Stimulated activated naive B cell treated with anti-CD40 and anti-IgM and Interleukin-4, amounts not matched to agents 10 μg/mL and 1 μg/mL and 100 μg/mL, for 72 hours (primary cell): ENCODE results near the gene NOBOX.

Experiments
- ATAC-seq, 2 donors: fragments of 150-1000 bp; cut with Tn5 transposase; replicated peaks; 2 replicates each; pipeline ENCODE4 v1.10.0; 2021; ENCODE audit warnings: moderate library complexity in 1 of 2
- DNase-seq: peaks from one replicate; pipeline ENCODE4 v3.0.0; 2021
- H3K27ac Mint-ChIP-seq: one replicate; pipeline ENCODE4 v1.8.0; 2022; ENCODE audit warnings: mild to moderate bottlenecking, mixed read lengths
- H3K27me3 Mint-ChIP-seq, 2 donors: one replicate each; pipeline ENCODE4 v1.8.0; 2022; ENCODE audit warnings: mixed read lengths in 2 of 2
- H3K36me3 Mint-ChIP-seq, 2 donors: one replicate each; pipeline ENCODE4 v1.8.0; 2022; ENCODE audit warnings: mixed read lengths in 2 of 2, mild to moderate bottlenecking in 1 of 2
- H3K4me1 Mint-ChIP-seq, 2 donors: one replicate each; pipeline ENCODE4 v1.8.0; 2022; ENCODE audit warnings: mixed read lengths in 2 of 2, mild to moderate bottlenecking in 1 of 2
- H3K4me3 Mint-ChIP-seq, 2 donors: one replicate each; pipeline ENCODE4 v1.8.0; 2022; ENCODE audit warnings: mild to moderate bottlenecking in 2 of 2, mixed read lengths in 2 of 2, moderate library complexity in 1 of 2
- H3K9me3 Mint-ChIP-seq, 2 donors: one replicate each; pipeline ENCODE4 v1.8.0; 2022; ENCODE audit warnings: mixed read lengths in 2 of 2, mild to moderate bottlenecking in 1 of 2

Gene NOBOX

DNA sequence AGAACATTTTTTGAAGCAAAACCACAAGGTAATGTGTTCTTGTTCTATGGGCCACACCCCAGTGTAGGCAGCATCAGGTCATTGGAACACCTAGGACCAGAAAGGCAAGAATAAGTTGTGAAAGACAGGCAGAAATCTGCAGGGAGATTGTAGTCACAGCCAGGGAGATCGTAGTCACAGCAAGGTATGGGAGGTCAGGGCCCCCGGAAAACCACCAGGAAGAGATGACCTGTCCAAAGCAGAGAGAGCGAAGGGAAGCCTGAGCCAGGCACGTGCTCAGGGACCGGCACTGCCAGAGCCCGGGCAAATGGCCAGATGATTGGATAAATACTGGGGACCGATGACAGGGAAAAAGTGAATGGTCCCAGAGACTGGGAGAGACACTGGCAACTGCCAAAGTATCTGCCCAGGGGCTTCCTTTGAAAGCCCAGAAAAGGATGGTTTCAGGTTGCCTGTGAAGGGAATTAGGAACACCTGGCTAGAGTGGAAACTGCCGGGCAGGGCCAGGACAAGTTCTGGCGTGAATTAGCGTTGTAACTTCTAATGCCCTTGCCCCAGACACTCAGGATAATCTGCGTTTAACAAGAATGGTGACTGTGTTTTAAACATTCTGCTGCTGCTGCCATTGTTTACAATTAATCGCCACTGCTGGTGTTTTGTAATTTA is 3.9 kb upstream of the NOBOX start:
- Mint-ChIP-seq H3K4me1 (no peaks in the 10 kb centered on the region), H3K36me3 (no peaks in the 10 kb centered on the region), H3K27ac (no peak overlapping the region), H3K4me3 (no peak overlapping the region), H3K27me3 (peaks cover 24 to 36% of the 10 kb centered on the region in 2 donors), H3K9me3 (no peaks in the 10 kb centered on the region)
- DNase-seq, result no peak
- ATAC-seq, result no peak

DNA sequence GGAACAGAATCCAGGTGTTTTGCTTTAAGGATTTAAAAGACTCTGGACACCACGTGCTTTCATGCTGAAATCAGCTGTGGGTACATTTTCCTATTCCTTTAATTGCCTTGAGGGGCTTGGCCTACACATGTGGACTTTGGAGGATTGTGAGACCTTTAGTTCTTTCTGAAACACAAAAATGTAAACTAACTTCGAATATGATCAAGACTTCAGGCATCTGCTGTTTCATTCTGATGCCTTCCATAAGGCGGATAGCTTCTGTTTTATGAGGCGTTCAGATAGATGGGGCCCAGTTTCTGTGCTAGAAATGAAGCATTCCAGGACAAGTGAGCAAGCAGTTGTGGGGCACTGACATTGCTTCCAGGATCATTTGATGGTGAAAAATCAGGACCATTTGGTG is 1.5 kb upstream of the NOBOX start:
- DNase-seq (no peak), ATAC-seq (no peak)
- Mint-ChIP-seq H3K4me1 (no peaks in the 10 kb centered on the region), H3K27me3 (peaks cover 25 to 53% of the 10 kb centered on the region in 2 donors), H3K4me3 (no peak overlapping the region), H3K9me3 (no peaks in the 10 kb centered on the region), H3K27ac (no peak overlapping the region), H3K36me3 (no peaks in the 10 kb centered on the region)

DNA sequence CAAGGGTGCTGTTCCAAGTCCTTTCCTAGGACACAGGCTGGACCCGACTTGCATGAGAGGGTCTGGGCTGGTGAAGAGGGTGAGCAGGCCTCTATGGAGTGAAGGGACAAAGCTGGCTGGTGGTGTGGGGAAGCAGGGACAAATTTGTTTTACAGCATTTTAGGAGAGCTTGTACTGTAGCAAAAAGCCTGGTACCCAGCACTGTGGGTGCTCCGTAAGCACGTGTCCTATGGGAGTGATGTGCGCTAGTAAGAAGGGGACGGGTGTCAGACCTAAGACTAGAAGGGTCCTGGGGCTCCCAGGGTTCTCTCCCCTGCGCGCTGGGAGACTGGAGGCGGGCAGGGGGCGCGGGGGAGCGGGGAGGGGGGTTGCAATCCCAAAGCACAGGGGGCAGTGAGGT is 391 bp downstream of the NOBOX start:
- DNase-seq (no peak), ATAC-seq (no peak)
- H3K27ac Mint-ChIP-seq, result no peak overlapping the region
- H3K4me3 Mint-ChIP-seq, result no peak overlapping the region
- no peaks in the 10 kb centered on the region for H3K36me3 Mint-ChIP-seq
- H3K27me3 Mint-ChIP-seq, result peaks cover 26 to 52% of the 10 kb centered on the region in 2 donors
- no peaks in the 10 kb centered on the region for H3K4me1 Mint-ChIP-seq
- no peaks in the 10 kb centered on the region for H3K9me3 Mint-ChIP-seq

DNA sequence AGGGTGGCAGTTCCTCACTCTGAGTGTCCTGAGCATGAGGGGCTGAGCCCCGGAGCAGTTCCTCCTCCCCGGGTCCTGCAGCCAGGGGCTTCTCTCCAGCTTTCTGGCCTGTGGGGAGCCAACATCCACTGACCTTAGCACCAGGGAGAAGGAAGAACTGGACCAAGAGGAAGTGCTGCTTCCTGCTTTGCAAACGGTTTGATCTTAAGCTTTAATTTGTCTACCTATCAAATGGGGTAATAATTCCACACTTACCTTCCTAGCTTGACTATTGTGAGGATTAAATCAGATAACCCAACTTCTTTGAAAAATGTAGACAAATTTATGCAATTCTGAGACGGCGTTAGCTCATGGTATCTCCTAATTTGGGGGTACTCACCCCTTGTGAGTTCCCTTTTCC is 2.0 kb downstream of the NOBOX start:
- H3K36me3 Mint-ChIP-seq, result no peaks in the 10 kb centered on the region
- no peaks in the 10 kb centered on the region for H3K4me1 Mint-ChIP-seq
- H3K27ac Mint-ChIP-seq, result no peak overlapping the region
- no peak overlapping the region for H3K4me3 Mint-ChIP-seq
- no peak for DNase-seq
- no peaks in the 10 kb centered on the region for H3K9me3 Mint-ChIP-seq
- peaks cover 20 to 41% of the 10 kb centered on the region in 2 donors for H3K27me3 Mint-ChIP-seq
- no peak for ATAC-seq

DNA sequence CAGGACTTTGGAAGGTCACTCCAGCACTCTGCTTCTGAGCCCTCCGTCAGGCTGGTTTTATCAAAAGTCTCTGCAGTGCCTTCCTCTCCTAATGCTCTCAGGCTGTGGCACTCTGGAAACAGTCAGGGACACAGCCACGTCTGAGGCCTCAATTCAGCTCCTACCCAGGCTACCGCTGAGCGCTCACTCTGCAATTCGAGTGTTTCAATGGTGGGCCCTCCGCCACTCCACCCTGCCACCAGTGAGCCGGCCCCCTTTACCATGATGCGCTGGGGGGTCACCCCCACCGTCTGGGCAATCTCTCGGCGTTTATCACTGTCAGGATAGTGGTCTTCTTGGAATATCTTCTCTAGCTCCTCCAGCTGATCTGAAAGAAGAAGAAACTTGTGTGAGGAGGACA is 3.5 kb downstream of the NOBOX start:
- Mint-ChIP-seq H3K36me3 (no peaks in the 10 kb centered on the region), H3K4me1 (no peaks in the 10 kb centered on the region), H3K27me3 (peaks cover 25 to 42% of the 10 kb centered on the region in 2 donors), H3K4me3 (no peak overlapping the region), H3K9me3 (no peaks in the 10 kb centered on the region), H3K27ac (no peak overlapping the region)
- no peak for DNase-seq
- no peak for ATAC-seq

DNA sequence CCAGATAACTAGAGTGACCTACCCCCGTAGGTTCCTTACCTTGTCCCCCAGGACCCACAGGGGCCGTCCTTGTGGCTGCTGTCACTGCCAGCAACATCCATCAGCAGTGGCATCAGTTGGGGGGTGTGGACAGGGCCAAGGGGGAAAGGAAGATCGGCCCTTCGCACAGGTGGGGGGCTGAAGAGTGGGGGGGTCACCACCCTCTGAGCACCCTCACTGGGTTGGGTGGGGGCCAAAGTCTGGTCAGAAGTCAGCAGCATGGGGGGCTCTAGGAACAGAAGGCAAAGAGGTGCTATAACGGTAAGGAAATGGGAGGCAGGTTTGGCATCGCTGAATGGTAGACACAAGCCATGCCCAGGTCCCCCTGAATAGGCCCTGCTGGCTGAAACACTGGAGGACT is 4.6 kb downstream of the NOBOX start:
- Mint-ChIP-seq H3K27me3 (peaks cover 25 to 42% of the 10 kb centered on the region in 2 donors), H3K4me3 (no peak overlapping the region), H3K4me1 (no peaks in the 10 kb centered on the region), H3K36me3 (no peaks in the 10 kb centered on the region), H3K27ac (no peak overlapping the region), H3K9me3 (no peaks in the 10 kb centered on the region)
- DNase-seq (no peak), ATAC-seq (no peak)

DNA sequence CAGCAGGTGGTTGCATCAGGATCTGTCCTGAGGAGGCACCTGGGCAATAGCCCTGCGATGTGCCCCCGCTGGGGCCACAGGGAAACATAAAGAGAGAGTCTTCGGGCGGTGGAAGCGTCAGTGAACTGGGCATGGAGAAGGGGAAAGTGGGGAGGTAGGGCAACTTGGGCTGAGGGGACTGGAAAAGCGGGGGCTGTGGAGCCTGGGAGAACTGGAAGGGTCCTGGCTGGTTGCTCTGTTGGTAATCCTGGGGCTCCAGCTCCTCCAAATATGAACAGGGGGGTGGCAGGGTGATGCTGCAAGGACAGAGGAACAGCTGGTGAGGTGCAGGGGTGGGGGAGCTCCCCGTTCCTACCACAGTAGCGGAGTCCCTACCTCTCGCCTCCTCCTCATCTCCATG is 5.2 kb downstream of the NOBOX start:
- ATAC-seq (no peak), DNase-seq (no peak)
- Mint-ChIP-seq H3K4me1 (no peaks in the 10 kb centered on the region), H3K4me3 (no peak overlapping the region), H3K27me3 (peaks cover 25 to 42% of the 10 kb centered on the region in 2 donors), H3K9me3 (no peaks in the 10 kb centered on the region), H3K36me3 (no peaks in the 10 kb centered on the region), H3K27ac (no peak overlapping the region)

DNA sequence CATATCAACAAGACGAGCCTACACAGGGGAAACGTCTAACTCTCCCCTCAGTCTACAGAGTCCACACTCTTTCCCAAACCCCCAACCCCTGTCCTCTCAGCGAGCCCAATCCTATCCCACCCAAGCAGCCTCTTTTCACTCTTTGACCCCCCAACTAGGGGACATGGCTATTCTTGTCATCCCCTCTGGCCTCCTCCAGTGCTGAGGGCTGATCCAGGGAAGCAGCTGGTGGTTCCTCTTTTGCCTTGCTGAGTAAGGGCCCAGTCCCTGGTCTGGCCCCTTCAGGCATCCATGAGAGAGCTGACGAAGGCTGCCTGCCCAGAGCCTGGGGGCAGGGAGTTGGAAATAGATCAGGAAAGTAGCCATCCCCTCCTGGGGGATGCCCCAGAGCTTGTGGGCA is 6.4 kb downstream of the NOBOX start:
- DNase-seq, result no peak
- ATAC-seq, result no peak
- H3K9me3 Mint-ChIP-seq, result no peaks in the 10 kb centered on the region
- H3K4me3 Mint-ChIP-seq, result no peak overlapping the region
- H3K4me1 Mint-ChIP-seq, result peaks cover 0 to under 1% of the 10 kb centered on the region in 2 donors
- H3K36me3 Mint-ChIP-seq, result no peaks in the 10 kb centered on the region
- H3K27me3 Mint-ChIP-seq, result peaks cover 21 to 35% of the 10 kb centered on the region in 2 donors
- H3K27ac Mint-ChIP-seq, result no peak overlapping the region

DNA sequence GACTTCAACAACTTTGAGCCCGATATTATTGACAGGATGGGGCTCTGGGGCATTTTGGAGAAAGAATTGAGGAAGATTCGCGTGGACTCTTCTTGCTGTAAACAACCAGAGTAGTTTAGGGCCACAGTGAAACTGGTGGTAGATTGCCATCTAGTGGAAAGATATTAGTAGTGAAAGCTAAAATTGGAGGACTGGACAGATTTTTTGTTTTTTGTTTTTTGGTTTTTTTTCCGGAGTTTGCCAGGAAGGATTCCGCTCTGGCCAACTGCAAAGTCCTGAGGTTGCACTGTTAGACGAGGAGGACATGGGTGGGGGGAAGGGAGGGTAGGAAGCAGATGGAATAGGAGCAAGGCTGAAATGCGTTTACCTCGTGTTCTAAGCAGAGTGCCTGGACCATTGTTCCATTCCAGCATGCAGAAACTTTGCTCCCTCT is 11.7 kb downstream of the NOBOX start:
- Mint-ChIP-seq H3K36me3 (peaks cover 0 to 1% of the 10 kb centered on the region in 2 donors), H3K4me3 (peak overlapping the region; percentile 58 to 65), H3K4me1 (peaks cover 3 to 5% of the 10 kb centered on the region in 2 donors), H3K27ac (peak overlapping the region; percentile 34), H3K27me3 (peaks cover 5 to 6% of the 10 kb centered on the region in 2 donors), H3K9me3 (no peaks in the 10 kb centered on the region)
- ATAC-seq (peak; percentile 78 to 84), DNase-seq (peak; percentile 10)

DNA sequence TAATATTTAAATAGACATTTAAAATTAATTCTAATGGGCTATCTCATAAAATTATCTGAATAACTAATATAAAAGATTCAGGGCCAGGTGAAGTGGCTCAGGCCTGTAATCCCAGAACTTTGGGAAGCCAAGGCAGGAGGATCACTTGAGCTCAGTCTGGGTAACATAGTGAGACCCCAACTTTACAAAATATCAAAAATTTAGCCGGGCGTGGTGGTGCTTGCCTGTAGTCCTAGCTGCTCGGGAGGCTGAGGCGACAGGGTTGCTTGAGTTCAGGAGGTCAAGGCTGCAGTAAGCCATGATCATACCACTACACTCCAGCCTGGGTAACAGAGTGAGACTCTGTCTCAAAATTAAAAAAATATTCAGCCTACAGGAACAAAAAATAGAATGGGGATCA is 12.5 kb downstream of the NOBOX start:
- no peak overlapping the region for H3K4me3 Mint-ChIP-seq
- H3K27ac Mint-ChIP-seq, result no peak overlapping the region
- peaks cover 3 to 10% of the 10 kb centered on the region in 2 donors for H3K4me1 Mint-ChIP-seq
- no peaks in the 10 kb centered on the region for H3K9me3 Mint-ChIP-seq
- DNase-seq, result no peak
- H3K27me3 Mint-ChIP-seq, result peaks cover 5 to 6% of the 10 kb centered on the region in 2 donors
- ATAC-seq, result no peak
- H3K36me3 Mint-ChIP-seq, result peaks cover 0 to 1% of the 10 kb centered on the region in 2 donors

DNA sequence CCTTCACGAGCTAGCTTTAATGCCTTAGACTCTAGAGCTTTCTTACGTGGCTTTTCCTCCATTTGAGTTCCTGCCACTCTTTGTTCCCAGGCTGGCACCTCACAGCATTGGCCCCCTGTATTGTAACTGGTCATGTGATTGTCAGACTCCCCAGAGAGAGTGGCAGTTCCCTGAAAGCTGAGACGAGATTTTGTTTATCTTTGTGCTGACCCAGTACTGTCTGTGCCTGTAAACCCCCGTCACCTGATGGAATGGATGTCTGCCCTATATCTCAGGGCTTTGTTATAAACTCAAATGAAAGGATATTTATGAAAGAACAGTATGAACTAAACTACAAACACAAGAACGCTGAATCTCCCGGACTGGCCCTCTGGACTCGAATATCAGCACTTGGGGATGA is 13.0 kb downstream of the NOBOX start:
- H3K4me3 Mint-ChIP-seq, result no peak overlapping the region
- H3K9me3 Mint-ChIP-seq, result no peaks in the 10 kb centered on the region

DNA sequence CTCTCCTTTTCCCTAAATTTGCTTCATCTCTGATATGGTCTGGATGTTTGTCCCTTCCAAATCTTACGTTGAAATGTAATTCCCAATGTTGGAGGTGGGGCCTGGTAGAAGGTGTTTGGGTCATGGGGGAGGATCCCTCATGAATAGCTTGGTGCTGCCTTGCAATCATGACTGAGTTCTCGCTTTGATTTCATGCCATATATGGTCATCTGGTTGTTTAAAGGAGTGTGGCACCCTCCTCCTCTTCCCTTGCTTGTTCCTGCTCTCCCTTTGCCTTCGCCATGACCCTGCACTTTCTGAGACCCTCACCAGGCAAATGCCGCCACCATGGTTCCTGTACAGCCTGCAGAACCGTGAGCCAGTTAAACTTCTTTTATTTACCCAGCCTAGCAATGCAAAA is 14.5 kb downstream of the NOBOX start:
- Mint-ChIP-seq H3K4me1 (peaks cover 12 to 19% of the 10 kb centered on the region in 2 donors), H3K9me3 (no peaks in the 10 kb centered on the region), H3K27ac (no peak overlapping the region), H3K27me3 (no peaks in the 10 kb centered on the region), H3K36me3 (peaks cover 0 to 1% of the 10 kb centered on the region in 2 donors), H3K4me3 (no peak overlapping the region)
- DNase-seq (no peak), ATAC-seq (no peak)

More for the DNA sequence above, 13.0 kb downstream of the NOBOX start:
- Mint-ChIP-seq H3K27ac (no peak overlapping the region), H3K27me3 (peaks cover 2 to 3% of the 10 kb centered on the region in 2 donors), H3K4me1 (peaks cover 3 to 10% of the 10 kb centered on the region in 2 donors), H3K36me3 (peaks cover 0 to 1% of the 10 kb centered on the region in 2 donors)
- DNase-seq (no peak), ATAC-seq (no peak)

DNA sequence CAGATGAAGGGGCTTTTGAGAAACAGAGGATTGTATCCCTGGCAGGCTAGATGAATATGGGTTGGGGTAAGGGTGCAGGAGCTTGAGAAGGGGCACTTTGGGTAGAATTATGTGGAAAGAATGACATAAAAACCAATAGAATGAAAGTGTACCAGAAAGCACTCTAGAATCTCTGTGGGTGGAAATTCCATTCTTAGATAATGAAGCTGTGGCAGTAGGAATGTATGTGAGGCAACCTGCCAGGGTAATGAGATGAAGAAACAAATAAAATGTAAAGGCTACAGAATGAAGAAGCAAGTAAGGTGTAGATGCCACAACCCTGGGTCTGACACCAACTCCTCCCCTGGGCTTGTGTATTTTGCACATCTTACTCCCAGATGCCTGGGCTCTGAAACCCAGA is 16.8 kb downstream of the NOBOX start:
- Mint-ChIP-seq H3K27ac (no peak overlapping the region), H3K4me3 (no peak overlapping the region), H3K9me3 (no peaks in the 10 kb centered on the region), H3K4me1 (peaks cover 12 to 21% of the 10 kb centered on the region in 2 donors), H3K27me3 (no peaks in the 10 kb centered on the region), H3K36me3 (peaks cover 0 to 1% of the 10 kb centered on the region in 2 donors)
- ATAC-seq, result no peak
- DNase-seq, result no peak

DNA sequence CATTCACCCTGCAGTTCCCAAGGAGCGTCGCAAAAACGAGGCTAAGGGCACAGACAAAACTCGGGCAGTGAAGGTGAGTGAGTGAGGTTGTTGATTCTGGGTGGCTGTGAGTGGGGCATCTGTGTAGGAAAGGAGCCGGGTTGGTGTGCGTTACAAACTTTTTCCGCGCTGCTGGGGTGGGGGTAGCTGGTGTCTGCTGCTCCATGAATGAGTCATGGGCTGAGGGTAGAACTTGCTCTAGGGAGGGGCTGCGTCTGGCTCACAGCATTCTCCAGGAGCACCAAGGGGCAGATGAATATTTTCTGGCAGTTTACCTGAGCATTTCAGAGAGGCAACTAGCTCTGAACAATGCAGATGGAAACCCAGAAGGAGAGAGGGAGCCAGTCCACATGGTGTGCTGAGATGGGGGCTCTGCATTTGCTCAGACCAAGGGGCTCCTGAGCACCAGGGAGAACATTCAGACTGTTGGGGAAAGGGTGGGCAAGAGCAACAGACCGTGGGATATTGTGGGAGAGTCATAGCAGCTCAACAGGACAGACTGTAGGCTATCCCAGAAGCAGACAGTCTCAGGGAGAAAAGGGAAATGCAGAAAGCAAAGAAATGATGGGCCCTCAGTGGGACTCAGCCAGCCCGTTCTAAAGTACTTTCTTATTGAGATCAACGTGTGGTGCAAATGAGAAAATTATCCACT is 18.8 kb downstream of the NOBOX start:
- no peak overlapping the region for H3K4me3 Mint-ChIP-seq
- H3K27me3 Mint-ChIP-seq, result no peaks in the 10 kb centered on the region
- H3K4me1 Mint-ChIP-seq, result peaks cover 12 to 19% of the 10 kb centered on the region in 2 donors
- peak overlapping the region; percentile 44 for H3K27ac Mint-ChIP-seq
- DNase-seq (no peak), ATAC-seq (peak; percentile 25 to 57)
- peaks cover 1 to 5% of the 10 kb centered on the region in 2 donors for H3K36me3 Mint-ChIP-seq
- no peaks in the 10 kb centered on the region for H3K9me3 Mint-ChIP-seq

DNA sequence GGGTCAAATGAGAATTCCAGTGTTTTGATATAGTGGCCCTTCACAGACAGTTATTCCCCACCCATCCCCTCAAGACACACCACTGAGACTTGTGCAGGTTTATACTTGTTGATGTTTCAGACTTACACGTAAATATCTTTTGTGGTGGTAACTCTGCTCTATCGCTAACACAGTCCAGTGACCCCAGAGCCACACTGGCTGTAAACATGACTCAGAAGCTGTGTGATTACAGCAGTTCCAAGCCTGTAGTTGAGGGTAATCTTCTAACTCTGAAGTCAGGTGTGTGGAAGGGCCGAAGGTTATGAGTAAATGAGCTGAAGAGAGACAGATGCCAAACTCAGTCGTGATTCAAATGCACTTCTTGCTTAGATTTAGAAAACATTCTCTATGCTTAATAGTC is 19.4 kb downstream of the NOBOX start:
- Mint-ChIP-seq H3K4me3 (no peak overlapping the region), H3K27me3 (no peaks in the 10 kb centered on the region)

More for the DNA sequence above, 19.4 kb downstream of the NOBOX start:
- Mint-ChIP-seq H3K4me1 (peaks cover 10 to 19% of the 10 kb centered on the region in 2 donors), H3K9me3 (no peaks in the 10 kb centered on the region), H3K27ac (peak overlapping the region; percentile 44), H3K36me3 (peaks cover 3 to 5% of the 10 kb centered on the region in 2 donors)
- ATAC-seq (peak; percentile 89 to 95), DNase-seq (no peak)
